HG03460 (cell line): ENCODE results near the gene GGN.
A peak's percentile ranks its signal among the peaks of the same experiment; 100 is the strongest.
"Not testable (repeated sequence)": the region's sequence is repeated elsewhere in the genome, so short reads cannot be mapped to it uniquely, and the experiment has no call there.

Experiments
- ATAC-seq: cut with Tn5 transposase; IDR thresholded peaks from one replicate; pipeline ENCODE4 v1.9.1; 2021; ENCODE audit not compliant: unreplicated experiment

The GGN gene

GRCh38 chr19:38387550-38388348 lies at the start of gene GGN:
TSS of gene GGN (minus strand) at chr19:38388034. CDS start at chr19:38387261, 773 bp downstream.
- ATAC-seq: peak; percentile 51

GRCh38 chr19:38437295-38437694 lies 49.5 kb upstream of the GGN start:
- no peak for ATAC-seq

GRCh38 chr19:38434549-38435051 lies 46.8 kb upstream of the GGN start:
- ATAC-seq: no peak

GRCh38 chr19:38433268-38433733 lies 45.5 kb upstream of the GGN start, which contains the start of gene RYR1:
TSS of gene RYR1 (plus strand) at chr19:38433691. CDS start at chr19:38433830, 139 bp downstream.
- no peak for ATAC-seq

GRCh38 chr19:38430931-38431330 lies 43.1 kb upstream of the GGN start:
- ATAC-seq: no peak

- no peak for ATAC-seq
Observed at GRCh38 chr19:38429811-38430156, 42.0 kb upstream of the GGN start.

GRCh38 chr19:38429055-38429810 lies 41.4 kb upstream of the GGN start:
- no peak for ATAC-seq

GRCh38 chr19:38427035-38427677 lies 39.3 kb upstream of the GGN start:
- ATAC-seq: not testable (repeated sequence)

GRCh38 chr19:38425810-38426466 lies 38.1 kb upstream of the GGN start, which contains the start of gene RASGRP4:
TSS of gene RASGRP4 (minus strand) at chr19:38426219. CDS start at chr19:38426091, 128 bp downstream.
- no peak for ATAC-seq

- no peak for ATAC-seq
Observed at GRCh38 chr19:38425222-38425809, 37.5 kb upstream of the GGN start.

GRCh38 chr19:38424272-38424671 lies 36.4 kb upstream of the GGN start:
- ATAC-seq: no peak

- no peak for ATAC-seq
Observed at GRCh38 chr19:38422438-38422837, 34.6 kb upstream of the GGN start.

- ATAC-seq: no peak
Observed at GRCh38 chr19:38421856-38422255, 34.0 kb upstream of the GGN start.

GRCh38 chr19:38420935-38421334 lies 33.1 kb upstream of the GGN start:
- no peak for ATAC-seq

GRCh38 chr19:38417544-38418506 lies 30.0 kb upstream of the GGN start:
- ATAC-seq: no peak

- no peak for ATAC-seq
Observed at GRCh38 chr19:38417146-38417543, 29.3 kb upstream of the GGN start.

GRCh38 chr19:38413416-38413815 lies 25.6 kb upstream of the GGN start:
- no peak for ATAC-seq

- ATAC-seq: no peak
Observed at GRCh38 chr19:38412961-38413360, 25.1 kb upstream of the GGN start.

GRCh38 chr19:38412491-38412890 lies 24.7 kb upstream of the GGN start:
- no peak for ATAC-seq
